Measurements from ENCODE around the gene PTPRD.

Gene PTPRD

DNA sequence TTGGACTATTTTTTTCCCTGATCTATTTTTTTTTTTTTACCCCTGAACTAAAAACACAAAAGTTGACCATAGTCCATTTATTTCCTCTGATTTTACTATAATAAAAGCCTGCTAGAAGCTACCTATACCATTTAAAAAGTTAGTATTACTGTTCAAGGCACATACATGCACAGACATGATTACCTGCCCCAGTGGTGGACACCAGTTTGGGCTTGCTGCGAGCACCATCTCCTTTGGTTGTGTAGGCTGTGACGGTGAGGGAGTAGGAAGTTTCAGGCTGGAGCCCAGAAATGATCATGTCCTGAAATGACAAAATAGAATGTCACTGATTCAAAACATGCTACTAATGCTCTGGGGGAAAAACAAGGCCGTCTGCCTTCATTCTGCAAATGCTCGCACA lies 2120.1 kb downstream of the PTPRD start:
- TF ChIP-seq, protein P1, sequence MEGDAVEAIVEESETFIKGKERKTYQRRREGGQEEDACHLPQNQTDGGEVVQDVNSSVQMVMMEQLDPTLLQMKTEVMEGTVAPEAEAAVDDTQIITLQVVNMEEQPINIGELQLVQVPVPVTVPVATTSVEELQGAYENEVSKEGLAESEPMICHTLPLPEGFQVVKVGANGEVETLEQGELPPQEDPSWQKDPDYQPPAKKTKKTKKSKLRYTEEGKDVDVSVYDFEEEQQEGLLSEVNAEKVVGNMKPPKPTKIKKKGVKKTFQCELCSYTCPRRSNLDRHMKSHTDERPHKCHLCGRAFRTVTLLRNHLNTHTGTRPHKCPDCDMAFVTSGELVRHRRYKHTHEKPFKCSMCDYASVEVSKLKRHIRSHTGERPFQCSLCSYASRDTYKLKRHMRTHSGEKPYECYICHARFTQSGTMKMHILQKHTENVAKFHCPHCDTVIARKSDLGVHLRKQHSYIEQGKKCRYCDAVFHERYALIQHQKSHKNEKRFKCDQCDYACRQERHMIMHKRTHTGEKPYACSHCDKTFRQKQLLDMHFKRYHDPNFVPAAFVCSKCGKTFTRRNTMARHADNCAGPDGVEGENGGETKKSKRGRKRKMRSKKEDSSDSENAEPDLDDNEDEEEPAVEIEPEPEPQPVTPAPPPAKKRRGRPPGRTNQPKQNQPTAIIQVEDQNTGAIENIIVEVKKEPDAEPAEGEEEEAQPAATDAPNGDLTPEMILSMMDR (IDR thresholded peaks at IDR 0.05; ENCODE audit: low read depth, low read length, missing control alignments) = no peak
- DNase-seq (ENCODE audit: low read depth) = no peak
- H3K4me3 ChIP-seq (ENCODE audit: low read depth, low read length) = no peak overlapping the region
- in situ Hi-C loops (cut with HindIII; ENCODE audit: low sequenced_read_pairs) = no loop called here

DNA sequence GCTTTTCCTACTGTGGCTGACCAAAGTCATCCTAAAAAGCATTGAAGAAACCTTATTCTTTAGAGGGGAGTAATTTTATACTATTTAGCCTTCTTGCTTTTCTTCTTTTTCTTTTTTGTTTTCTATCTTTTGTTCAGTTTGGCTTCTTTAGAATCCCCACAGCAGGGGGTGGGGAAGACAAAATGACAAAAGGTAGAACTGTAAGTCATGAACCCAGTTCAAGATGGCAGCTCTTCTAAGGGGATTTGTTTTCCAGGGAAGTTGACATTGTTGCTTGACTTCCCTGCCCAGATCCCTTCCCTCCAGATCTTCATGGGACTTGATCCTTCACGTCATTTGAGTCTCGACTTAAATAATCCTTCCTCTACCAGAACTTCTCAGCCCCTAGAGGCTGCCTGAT lies 2120.8 kb downstream of the PTPRD start:
- DNase-seq (ENCODE audit: low read depth) = no peak
- in situ Hi-C loops (cut with HindIII; ENCODE audit: low sequenced_read_pairs) = no loop called here
- no peak overlapping the region for H3K4me3 ChIP-seq (ENCODE audit: low read depth, low read length)
- TF ChIP-seq, protein P1 (IDR thresholded peaks at IDR 0.05; ENCODE audit: low read depth, low read length, missing control alignments) = no peak

DNA sequence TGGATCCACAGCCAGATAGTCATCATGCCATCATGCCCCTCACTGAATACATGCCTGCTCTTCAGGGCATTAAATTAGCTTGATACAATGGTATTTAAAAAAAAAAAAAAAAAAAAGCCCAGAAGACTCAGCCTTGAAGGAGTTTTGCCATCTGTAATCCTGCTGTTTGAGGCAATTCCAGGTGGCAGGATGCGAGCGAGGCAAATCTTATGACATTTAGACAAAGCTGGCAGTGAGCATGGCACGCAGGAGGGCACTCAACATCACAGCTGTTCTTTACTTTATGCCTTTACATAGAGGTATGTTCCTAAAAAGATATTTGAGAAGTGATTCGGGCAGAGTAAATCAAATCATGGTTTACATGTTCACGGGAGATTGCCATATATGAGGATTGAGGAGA lies 2121.2 kb downstream of the PTPRD start:
- TF ChIP-seq, protein P1 (IDR thresholded peaks at IDR 0.05; ENCODE audit: low read depth, low read length, missing control alignments) = no peak
- no peak for DNase-seq (ENCODE audit: low read depth)
- in situ Hi-C loops (cut with HindIII; ENCODE audit: low sequenced_read_pairs) = no loop called here
- no peak overlapping the region for H3K4me3 ChIP-seq (ENCODE audit: low read depth, low read length)

DNA sequence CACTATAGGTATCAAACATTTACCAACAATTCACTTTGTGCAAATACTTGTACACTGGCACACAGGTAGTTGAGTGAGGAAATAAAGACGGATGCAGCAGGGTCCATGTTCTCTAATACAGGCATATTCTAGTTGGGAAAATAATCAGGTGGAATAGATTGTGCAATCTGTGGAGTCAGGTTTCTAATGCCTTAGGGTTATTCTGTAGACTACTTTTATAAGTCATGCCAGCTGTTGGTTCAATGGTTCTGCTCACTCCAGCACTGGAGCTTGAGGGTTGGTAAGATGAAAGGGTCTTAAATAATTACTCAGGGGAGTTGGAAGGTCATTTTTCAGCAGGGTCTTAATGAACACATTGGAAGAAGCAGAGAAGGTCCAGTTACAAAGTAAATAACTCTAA lies 2123.0 kb downstream of the PTPRD start:
- TF ChIP-seq, protein P1 (IDR thresholded peaks at IDR 0.05; ENCODE audit: low read depth, low read length, missing control alignments) = no peak
- no peak for DNase-seq (ENCODE audit: low read depth)
- in situ Hi-C loops (cut with HindIII; ENCODE audit: low sequenced_read_pairs) = no loop called here

DNA sequence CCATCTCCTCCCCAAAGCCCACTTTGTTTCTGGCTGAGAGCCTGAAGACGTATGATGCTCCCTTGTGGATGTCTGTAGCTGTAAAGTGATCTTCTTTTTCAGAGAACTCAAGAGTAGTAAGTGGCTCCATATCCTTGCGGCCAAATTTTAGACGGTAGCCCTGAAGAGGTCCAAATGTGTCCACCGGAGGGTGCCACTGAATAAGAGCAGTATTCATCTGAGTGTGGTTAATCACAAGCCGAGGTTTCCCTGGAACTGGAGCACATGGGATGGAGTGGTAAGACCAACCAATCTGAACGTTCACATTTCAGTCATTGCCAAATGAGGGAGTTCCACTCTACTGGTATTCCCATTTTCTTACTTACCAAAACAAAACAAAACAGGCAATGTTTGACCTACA lies 2126.7 kb downstream of the PTPRD start:
- no peak overlapping the region for H3K4me3 ChIP-seq (ENCODE audit: low read depth, low read length)
- in situ Hi-C loops (cut with HindIII; ENCODE audit: low sequenced_read_pairs) = no loop called here
- DNase-seq (ENCODE audit: low read depth) = peak; percentile 6
- TF ChIP-seq, protein P1 (IDR thresholded peaks at IDR 0.05; ENCODE audit: low read depth, low read length, missing control alignments) = peak; percentile 47

More for the DNA sequence above, 2123.0 kb downstream of the PTPRD start:
- no peak overlapping the region for H3K4me3 ChIP-seq (ENCODE audit: low read depth, low read length)

DNA sequence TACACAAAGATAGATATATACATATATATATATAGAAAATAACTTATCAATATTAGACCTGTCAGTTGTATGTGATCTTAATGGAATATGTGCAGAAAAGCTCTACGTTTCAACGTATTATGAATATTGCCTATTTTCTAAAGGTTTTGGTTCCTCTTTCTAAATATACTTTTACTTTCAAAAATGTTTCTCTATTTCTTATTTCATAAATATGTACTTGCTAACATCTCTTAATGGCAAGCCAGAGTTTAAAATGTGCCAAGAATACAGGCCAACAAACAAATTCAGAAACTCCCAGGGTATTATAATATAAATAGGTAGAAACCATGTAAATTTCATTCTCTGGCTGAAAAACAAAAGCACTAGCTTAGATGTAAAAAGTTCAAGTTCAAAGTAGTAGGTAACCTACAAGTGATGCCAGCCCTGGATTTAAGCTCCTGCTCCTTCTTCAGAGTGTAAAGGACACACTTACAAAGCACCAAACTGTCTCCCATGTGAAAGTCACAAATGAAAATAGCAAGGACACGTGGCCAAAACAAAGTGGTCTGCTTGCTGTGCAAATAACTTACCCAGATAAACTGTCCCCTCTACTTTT lies 2128.1 kb downstream of the PTPRD start:
- no peak for DNase-seq (ENCODE audit: low read depth)
- no peak overlapping the region for H3K4me3 ChIP-seq (ENCODE audit: low read depth, low read length)
- in situ Hi-C loops (cut with HindIII; ENCODE audit: low sequenced_read_pairs) = no loop called here
- TF ChIP-seq, protein P1 (IDR thresholded peaks at IDR 0.05; ENCODE audit: low read depth, low read length, missing control alignments) = no peak
